GM21526 (cell line): ENCODE results near the gene SERPINA3.

Experiments
- ATAC-seq: cut with Tn5 transposase; IDR thresholded peaks from one replicate; pipeline ENCODE4 v1.9.1; 2021; ENCODE audit warnings: moderate library complexity; ENCODE audit not compliant: unreplicated experiment, low FRiP score

SERPINA3 gene

GRCh38 chr14:94612580-94613554, 676 bp downstream of the SERPINA3 start:
- ATAC-seq, result no peak

GRCh38 chr14:94613720-94614644, 1.8 kb downstream of the SERPINA3 start:
- no peak for ATAC-seq

- ATAC-seq, result no peak
Measured at GRCh38 chr14:94614802-94615201, 2.6 kb downstream of the SERPINA3 start.

- no peak for ATAC-seq
Measured at GRCh38 chr14:94615254-94615653, 3.1 kb downstream of the SERPINA3 start.

GRCh38 chr14:94615823-94616570, 3.8 kb downstream of the SERPINA3 start:
- ATAC-seq, result no peak

GRCh38 chr14:94617366-94617941, 5.3 kb downstream of the SERPINA3 start:
- ATAC-seq, result no peak

GRCh38 chr14:94617988-94618822, 6.0 kb downstream of the SERPINA3 start:
- ATAC-seq, result no peak

- ATAC-seq, result no peak
Measured at GRCh38 chr14:94619297-94619696, 7.1 kb downstream of the SERPINA3 start.

- ATAC-seq, result no peak
Measured at GRCh38 chr14:94620597-94620996, 8.4 kb downstream of the SERPINA3 start.

GRCh38 chr14:94621358-94622134, 9.4 kb downstream of the SERPINA3 start:
- no peak for ATAC-seq

- ATAC-seq, result no peak
Measured at GRCh38 chr14:94622653-94623421, 10.6 kb downstream of the SERPINA3 start.

- no peak for ATAC-seq
Measured at GRCh38 chr14:94623422-94623809, 11.2 kb downstream of the SERPINA3 start.

GRCh38 chr14:94623856-94624499, 11.8 kb downstream of the SERPINA3 start:
- ATAC-seq, result no peak

- no peak for ATAC-seq
Measured at GRCh38 chr14:94624537-94625352, 12.6 kb downstream of the SERPINA3 start.

- no peak for ATAC-seq
Measured at GRCh38 chr14:94625353-94625635, 13.1 kb downstream of the SERPINA3 start.

GRCh38 chr14:94628578-94628977, 16.4 kb downstream of the SERPINA3 start:
- no peak for ATAC-seq

GRCh38 chr14:94630396-94630795, 18.2 kb downstream of the SERPINA3 start:
- no peak for ATAC-seq
